ENCODE measurements around the gene FBLN5.
A peak's percentile ranks its signal among the peaks of the same experiment; 100 is the strongest.

- TF ChIP-seq CTCF (IDR thresholded peaks at IDR 0.05; ENCODE audit: extremely low read depth in 1 of 2, insufficient read depth in 1 of 2, low read depth in 1 of 2, low read length in 2 of 2) (no peak), EZH2 (IDR thresholded peaks at IDR 0.05; ENCODE audit: borderline replicate concordance, low read depth, low read length, severe bottlenecking) (peak; percentile 94), POLR2AphosphoS5 (IDR thresholded peaks at IDR 0.05; ENCODE audit: insufficient read depth, low read depth, low read length) (no peak)
Measured at GRCh38 chr14:91835920-91836843, 111.3 kb downstream of the FBLN5 start.

Data from endothelial cell of umbilical vein (primary cell).